Measurements from ENCODE around the gene CDC40.

The CDC40 gene

GRCh38 chr6:110201151-110201884 lies 21.1 kb downstream of the CDC40 start:
- H4K20me1 ChIP-seq (ENCODE audit: low read depth, low read length) = 0 out of 2 replicates have a peak, but pooled peaks cover under 1% of the 10 kb centered on the region
- TF ChIP-seq, protein P1, sequence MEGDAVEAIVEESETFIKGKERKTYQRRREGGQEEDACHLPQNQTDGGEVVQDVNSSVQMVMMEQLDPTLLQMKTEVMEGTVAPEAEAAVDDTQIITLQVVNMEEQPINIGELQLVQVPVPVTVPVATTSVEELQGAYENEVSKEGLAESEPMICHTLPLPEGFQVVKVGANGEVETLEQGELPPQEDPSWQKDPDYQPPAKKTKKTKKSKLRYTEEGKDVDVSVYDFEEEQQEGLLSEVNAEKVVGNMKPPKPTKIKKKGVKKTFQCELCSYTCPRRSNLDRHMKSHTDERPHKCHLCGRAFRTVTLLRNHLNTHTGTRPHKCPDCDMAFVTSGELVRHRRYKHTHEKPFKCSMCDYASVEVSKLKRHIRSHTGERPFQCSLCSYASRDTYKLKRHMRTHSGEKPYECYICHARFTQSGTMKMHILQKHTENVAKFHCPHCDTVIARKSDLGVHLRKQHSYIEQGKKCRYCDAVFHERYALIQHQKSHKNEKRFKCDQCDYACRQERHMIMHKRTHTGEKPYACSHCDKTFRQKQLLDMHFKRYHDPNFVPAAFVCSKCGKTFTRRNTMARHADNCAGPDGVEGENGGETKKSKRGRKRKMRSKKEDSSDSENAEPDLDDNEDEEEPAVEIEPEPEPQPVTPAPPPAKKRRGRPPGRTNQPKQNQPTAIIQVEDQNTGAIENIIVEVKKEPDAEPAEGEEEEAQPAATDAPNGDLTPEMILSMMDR (IDR thresholded peaks at IDR 0.05; ENCODE audit: insufficient read depth, low read length, poor library complexity, severe bottlenecking) = no peak
- no peak for TF ChIP-seq EZH2phosphoT487 (conservative IDR thresholded peaks at IDR 0.05; ENCODE audit: low read length)
- peaks cover 53% of the 10 kb centered on the region for H3K79me2 ChIP-seq (ENCODE audit: insufficient read depth, low read length)
- no peaks in the 10 kb centered on the region for H3K36me3 ChIP-seq (ENCODE audit: low read length)
- no peak overlapping the region for H3K4me3 ChIP-seq (ENCODE audit: insufficient read depth, low read length, poor library complexity, severe bottlenecking)
- H3K9me2 ChIP-seq (replicated peaks; ENCODE audit: insufficient read depth, low read length) = no peaks in the 10 kb centered on the region
- no peak overlapping the region for H3K9ac ChIP-seq (ENCODE audit: low read length)
- H3K27me3 ChIP-seq (ENCODE audit: low read length) = no peaks in the 10 kb centered on the region
- H3K27ac ChIP-seq (ENCODE audit: low read depth, low read length) = no peak overlapping the region
- H3K4me2 ChIP-seq (ENCODE audit: low read depth, low read length, poor library complexity, severe bottlenecking) = no peak overlapping the region
- H2AFZ ChIP-seq (ENCODE audit: low read depth, low read length, severe bottlenecking) = no peak overlapping the region
- peaks cover 11% of the 10 kb centered on the region; the same call in 1 of the 2 replicates for H3F3A ChIP-seq (ENCODE audit: insufficient read depth)
- H3K9me3 ChIP-seq (ENCODE audit: insufficient read depth, low read length) = no peaks in the 10 kb centered on the region

- Histone ChIP-seq H3K9me3 (ENCODE audit: insufficient read depth, low read length) (no peaks in the 10 kb centered on the region), H3K9ac (ENCODE audit: low read length) (no peak overlapping the region), H3K4me3 (ENCODE audit: insufficient read depth, low read length, poor library complexity, severe bottlenecking) (no peak overlapping the region), H3K27me3 (ENCODE audit: low read length) (no peaks in the 10 kb centered on the region), H3K36me3 (ENCODE audit: low read length) (peaks cover 41% of the 10 kb centered on the region), H3K9me2 (replicated peaks; ENCODE audit: insufficient read depth, low read length) (no peaks in the 10 kb centered on the region), H3K4me2 (ENCODE audit: low read depth, low read length, poor library complexity, severe bottlenecking) (no peak overlapping the region), H2AFZ (ENCODE audit: low read depth, low read length, severe bottlenecking) (no peak overlapping the region), H3F3A (ENCODE audit: insufficient read depth) (peaks cover 21% of the 10 kb centered on the region; the same call in 1 of the 2 replicates), H3K79me2 (ENCODE audit: insufficient read depth, low read length) (peaks cover 14% of the 10 kb centered on the region; the same call in 1 of the 2 replicates), H3K27ac (ENCODE audit: low read depth, low read length) (no peak overlapping the region), H4K20me1 (ENCODE audit: low read depth, low read length) (no peaks in the 10 kb centered on the region)
- TF ChIP-seq, protein P1 (IDR thresholded peaks at IDR 0.05; ENCODE audit: insufficient read depth, low read length, poor library complexity, severe bottlenecking) = no peak
- TF ChIP-seq EZH2phosphoT487 (conservative IDR thresholded peaks at IDR 0.05; ENCODE audit: low read length) = no peak
Measured at GRCh38 chr6:110207652-110208051, 27.4 kb downstream of the CDC40 start.

DNA sequence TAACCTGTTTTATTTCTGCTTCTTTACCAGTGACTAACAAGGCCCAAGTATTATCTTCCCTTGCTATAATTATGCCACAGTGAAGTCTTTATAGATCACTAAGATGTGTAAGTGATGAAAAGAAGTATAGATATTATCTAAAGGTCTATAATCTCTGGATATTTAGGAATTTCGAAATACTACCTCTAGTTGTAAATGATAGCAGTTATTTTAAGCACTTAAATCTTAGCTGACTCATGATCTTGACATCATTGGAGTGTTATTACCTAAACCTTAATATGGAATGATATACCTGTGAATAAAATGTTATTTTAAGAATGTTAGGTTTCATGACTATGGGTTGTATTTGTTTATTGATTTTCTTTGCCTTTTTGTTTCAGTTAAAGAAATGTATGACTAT lies 31.5 kb downstream of the CDC40 start:
- H2AFZ ChIP-seq (ENCODE audit: low read depth, low read length, severe bottlenecking) = no peak overlapping the region
- H3K79me2 ChIP-seq (ENCODE audit: insufficient read depth, low read length) = 0 out of 2 replicates have a peak, but pooled peaks cover 2% of the 10 kb centered on the region
- H3K9me2 ChIP-seq (replicated peaks; ENCODE audit: insufficient read depth, low read length) = no peaks in the 10 kb centered on the region
- H3K36me3 ChIP-seq (ENCODE audit: low read length) = peaks cover 50% of the 10 kb centered on the region
- H3K4me3 ChIP-seq (ENCODE audit: insufficient read depth, low read length, poor library complexity, severe bottlenecking) = no peak overlapping the region
- no peak overlapping the region for H3K4me2 ChIP-seq (ENCODE audit: low read depth, low read length, poor library complexity, severe bottlenecking)
- TF ChIP-seq, protein P1 (IDR thresholded peaks at IDR 0.05; ENCODE audit: insufficient read depth, low read length, poor library complexity, severe bottlenecking) = no peak
- TF ChIP-seq EZH2phosphoT487 (conservative IDR thresholded peaks at IDR 0.05; ENCODE audit: low read length) = no peak
- H3K9me3 ChIP-seq (ENCODE audit: insufficient read depth, low read length) = no peaks in the 10 kb centered on the region
- H3K9ac ChIP-seq (ENCODE audit: low read length) = no peak overlapping the region
- no peak overlapping the region for H3K27ac ChIP-seq (ENCODE audit: low read depth, low read length)
- H3F3A ChIP-seq (ENCODE audit: insufficient read depth) = peaks cover 6% of the 10 kb centered on the region; the same call in 1 of the 2 replicates
- H3K27me3 ChIP-seq (ENCODE audit: low read length) = no peaks in the 10 kb centered on the region
- no peaks in the 10 kb centered on the region for H4K20me1 ChIP-seq (ENCODE audit: low read depth, low read length)

All from SU-DHL-6 (cell line).